HCT116 (cell line): ENCODE data around the gene ARHGAP12. TPM values are rescaled to one million over a fixed set of nuclear protein-coding genes. Genes with fewer than 3 reads are reported as not detected.

ENCODE experiments used
- ATAC-seq: fragments of 200-7000 bp; cut with Tn5 transposase; 2 replicates; pipeline ENCODE4 v1.9.1; 2020; ENCODE audit warnings: mild to moderate bottlenecking, moderate library complexity
- BruUV-seq: library from RNA; stranded (reverse); fragments of 400-500 nt; replicated peaks from 2 replicates; lab custom pipeline; 2021; lab: Mats Ljungman, UMichigan
- CTCF ChIA-PET: fragments of 300-600 bp; sonication (Branson Sonifier 250); formaldehyde crosslinking; loops from one replicate; lab custom pipeline; 2021; ENCODE audit warnings: antibody characterized with exemption; lab: Charles Lee
- POLR2A ChIA-PET: fragments of 300-600, 350-600 bp; sonication (Branson Sonifier 250); formaldehyde crosslinking; loops from one replicate; lab custom pipeline; 2021; ENCODE audit warnings: antibody characterized with exemption; lab: Charles Lee
- RAD21 ChIA-PET, 2 experiments: fragments of 300-600 bp; sonication (Branson Sonifier 250); formaldehyde crosslinking; loops; one replicate each; lab custom pipeline; 2023; ENCODE audit warnings: low total read pairs in 2 of 2; ENCODE audit not compliant: uncharacterized antibody in 2 of 2, unreplicated experiment in 2 of 2, low non-redundant PET in 1 of 2; lab: Charles Lee
- DNase-seq: peaks from one replicate; pipeline ENCODE4 v3.0.0-alpha.2; 2010; ENCODE audit warnings: low read depth, low spot score
- H2AFZ ChIP-seq: fragments of 200-600 bp; shearing (Covaris generic), sonication (generic); 2 replicates; pipeline ENCODE4 v1.6.1; 2017; ENCODE audit warnings: low read depth, mixed run types, mixed read lengths, antibody characterized with exemption, low read length; ENCODE audit not compliant: poor library complexity, severe bottlenecking
- H3K27ac ChIP-seq: 2 replicates; pipeline ENCODE4 v1.5.1; 2012; ENCODE audit warnings: low read depth, low read length
- H3K27me3 ChIP-seq: fragments of 200-600 bp; sonication (generic); 2 replicates; pipeline ENCODE4 v1.6.1; 2016; ENCODE audit warnings: mixed run types, low read length, mixed read lengths; ENCODE audit not compliant: insufficient read depth
- H3K36me3 ChIP-seq, 2 experiments: fragments of 200-500 bp in 1 of 2; fragments of 200-600 bp in 1 of 2; sonication (Bioruptor generic) in 1 of 2; sonication (generic) in 1 of 2; 2 replicates each; pipeline versions ENCODE4 v1.5.1 to v1.6.1; 2014 to 2016; ENCODE audit warnings: low read length in 2 of 2, inconsistent platforms in 1 of 2, mixed read lengths in 1 of 2, mixed run types in 1 of 2; ENCODE audit not compliant: insufficient read depth in 2 of 2, control insufficient read depth in 1 of 2
- H3K4me1 ChIP-seq, 2 experiments: fragments of 200-600 bp in 1 of 2; sonication (generic) in 1 of 2; 2 replicates each; pipeline versions ENCODE4 v1.5.1 to v1.6.1; 2012 to 2017; ENCODE audit warnings: low read length in 2 of 2, inconsistent platforms in 1 of 2, mild to moderate bottlenecking in 1 of 2, mixed read lengths in 1 of 2, mixed run types in 1 of 2, moderate library complexity in 1 of 2; ENCODE audit not compliant: insufficient read depth in 2 of 2, control insufficient read depth in 1 of 2
- H3K4me2 ChIP-seq: fragments of 200-600 bp; sonication (generic); 2 replicates; pipeline ENCODE4 v1.6.1; 2017; ENCODE audit warnings: mixed run types, low read length, mixed read lengths
- H3K4me3 ChIP-seq, 2 experiments: fragments of 200-600 bp in 1 of 2; sonication (generic) in 1 of 2; replicated peaks in 1 of 2; 2 replicates each; pipeline ENCODE4 v1.5.1; 2011 to 2016; ENCODE audit warnings: low read length in 2 of 2, control low read depth in 1 of 2, low read depth in 1 of 2, mild to moderate bottlenecking in 1 of 2, mixed read lengths in 1 of 2, mixed run types in 1 of 2
- H3K79me2 ChIP-seq: fragments of 200-600 bp; sonication (generic); 2 replicates; pipeline ENCODE4 v1.6.1; 2017; ENCODE audit warnings: mild to moderate bottlenecking, mixed run types, low read length, moderate library complexity, mixed read lengths; ENCODE audit not compliant: insufficient read depth
- H3K9ac ChIP-seq: fragments of 200-600 bp; sonication (generic); 2 replicates; pipeline ENCODE4 v1.6.1; 2016; ENCODE audit warnings: low read length, mixed read lengths
- H3K9me2 ChIP-seq: fragments of 200-600 bp; sonication (generic), shearing (Covaris generic); 2 replicates; pipeline ENCODE4 v1.6.1; 2017; ENCODE audit warnings: mixed run types, mild to moderate bottlenecking, moderate library complexity; ENCODE audit not compliant: insufficient read depth
- H3K9me3 ChIP-seq, 2 experiments: fragments of 200-500 bp in 1 of 2; fragments of 200-600 bp in 1 of 2; sonication (Bioruptor generic) in 1 of 2; sonication (generic) in 1 of 2; 2 replicates each; pipeline ENCODE4 v1.6.1; 2014 to 2017; ENCODE audit warnings: low read length in 2 of 2, mixed read lengths in 2 of 2, inconsistent platforms in 1 of 2, low read depth in 1 of 2, mild to moderate bottlenecking in 1 of 2, mixed run types in 1 of 2, moderate library complexity in 1 of 2; ENCODE audit not compliant: control insufficient read depth in 1 of 2, insufficient read depth in 1 of 2
- H4K20me1 ChIP-seq: fragments of 200-600 bp; sonication (generic), shearing (Covaris generic); 2 replicates; pipeline ENCODE4 v1.6.1; 2017; ENCODE audit warnings: mixed run types, mild to moderate bottlenecking, moderate library complexity; ENCODE audit not compliant: insufficient read depth
- EZH2 ChIP-seq: fragments of 200-600 bp; sonication (generic); IDR thresholded peaks from 2 replicates; pipeline ENCODE4 v1.6.1; 2017; ENCODE audit warnings: antibody characterized with exemption, mixed run types
- EZH2phosphoT487 ChIP-seq: fragments of 200-600 bp; IDR thresholded peaks from 2 replicates; pipeline ENCODE4 v1.6.1; 2018; ENCODE audit warnings: antibody characterized with exemption, borderline replicate concordance
- SIN3A ChIP-seq: IDR thresholded peaks from 2 replicates; pipeline ENCODE4 v1.6.1; 2012; ENCODE audit warnings: low read depth
- SRF ChIP-seq: IDR thresholded peaks from 2 replicates; pipeline ENCODE4 v1.6.1; 2012; ENCODE audit warnings: low read depth
- intact Hi-C: fragments of 100-400 bp; cut with micrococcal nuclease; formaldehyde crosslinking; loops from 2 replicates; pipeline ENCODE4 v1.10.0; 2022
- total RNA-seq: library from RNA; stranded (reverse); gene quantifications from one replicate; pipeline ENCODE4 v1.2.1, GENCODE V29; 2021; ENCODE audit not compliant: unreplicated experiment
- TF ChIP-seq, protein P1 (sequence below): IDR thresholded peaks from 2 replicates; pipeline ENCODE4 v1.6.1; 2012; ENCODE audit warnings: low read depth

ARHGAP12 gene
- total RNA-seq, 1 experiment from 2014 or later: 80.3 TPM

- TF ChIP-seq, protein P1, sequence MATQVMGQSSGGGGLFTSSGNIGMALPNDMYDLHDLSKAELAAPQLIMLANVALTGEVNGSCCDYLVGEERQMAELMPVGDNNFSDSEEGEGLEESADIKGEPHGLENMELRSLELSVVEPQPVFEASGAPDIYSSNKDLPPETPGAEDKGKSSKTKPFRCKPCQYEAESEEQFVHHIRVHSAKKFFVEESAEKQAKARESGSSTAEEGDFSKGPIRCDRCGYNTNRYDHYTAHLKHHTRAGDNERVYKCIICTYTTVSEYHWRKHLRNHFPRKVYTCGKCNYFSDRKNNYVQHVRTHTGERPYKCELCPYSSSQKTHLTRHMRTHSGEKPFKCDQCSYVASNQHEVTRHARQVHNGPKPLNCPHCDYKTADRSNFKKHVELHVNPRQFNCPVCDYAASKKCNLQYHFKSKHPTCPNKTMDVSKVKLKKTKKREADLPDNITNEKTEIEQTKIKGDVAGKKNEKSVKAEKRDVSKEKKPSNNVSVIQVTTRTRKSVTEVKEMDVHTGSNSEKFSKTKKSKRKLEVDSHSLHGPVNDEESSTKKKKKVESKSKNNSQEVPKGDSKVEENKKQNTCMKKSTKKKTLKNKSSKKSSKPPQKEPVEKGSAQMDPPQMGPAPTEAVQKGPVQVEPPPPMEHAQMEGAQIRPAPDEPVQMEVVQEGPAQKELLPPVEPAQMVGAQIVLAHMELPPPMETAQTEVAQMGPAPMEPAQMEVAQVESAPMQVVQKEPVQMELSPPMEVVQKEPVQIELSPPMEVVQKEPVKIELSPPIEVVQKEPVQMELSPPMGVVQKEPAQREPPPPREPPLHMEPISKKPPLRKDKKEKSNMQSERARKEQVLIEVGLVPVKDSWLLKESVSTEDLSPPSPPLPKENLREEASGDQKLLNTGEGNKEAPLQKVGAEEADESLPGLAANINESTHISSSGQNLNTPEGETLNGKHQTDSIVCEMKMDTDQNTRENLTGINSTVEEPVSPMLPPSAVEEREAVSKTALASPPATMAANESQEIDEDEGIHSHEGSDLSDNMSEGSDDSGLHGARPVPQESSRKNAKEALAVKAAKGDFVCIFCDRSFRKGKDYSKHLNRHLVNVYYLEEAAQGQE: no peak
- TF ChIP-seq SIN3A (no peak), EZH2phosphoT487 (no peak)
Observed at GRCh38 chr10:31936086-31936485, 7.5 kb upstream of the ARHGAP12 start (continued).

GRCh38 chr10:31935678-31936077 is 7.0 kb upstream of the ARHGAP12 start:
- Histone ChIP-seq H3K9me3 (no peaks in the 10 kb centered on the region), H3K4me1 (peaks cover 89 to 97% of the 10 kb centered on the region in 2 experiments), H3K9ac (peak overlapping the region; percentile 53), H3K4me3 (0 out of 4 replicates have a peak overlapping the region, but pooled peaks of 1 of the 2 experiments have one; percentile 6), H3K36me3 (no peaks in the 10 kb centered on the region)
- BruUV-seq: no TSS peak
- TF ChIP-seq SRF (no peak), EZH2 (no peak)
- TF ChIP-seq, protein P1: no peak
- TF ChIP-seq, all 23 proteins: peak for 0
- no peak for DNase-seq
- Histone ChIP-seq H3K9me2 (no peaks in the 10 kb centered on the region), H2AFZ (no peak overlapping the region), H3K4me2 (peak overlapping the region; percentile 55), H3K79me2 (peaks cover 41% of the 10 kb centered on the region), H3K27ac (peak overlapping the region; percentile 95), H4K20me1 (no peaks in the 10 kb centered on the region), H3K27me3 (no peaks in the 10 kb centered on the region)
- POLR2A ChIA-PET: interaction anchor here (0.7 to 1.9 kb wide), 4 partner anchors 9 to 70 kb away, joined by 4 to 5 read pairs (median 4); no protein-coding TSS in a partner anchor
- RAD21 ChIA-PET: interaction anchor here in 1 of 2 experiments (0.6 kb wide), 1 partner anchor 99 kb away, joined by 3 read pairs; no protein-coding TSS in a partner anchor
- no peak; the same call in 1 of the 2 replicates for ATAC-seq
- intact Hi-C loops: no loop called here
- CTCF ChIA-PET: interaction anchor here (0.7 to 1.1 kb wide), 2 partner anchors 74 to 1665 kb away, joined by 3 to 4 read pairs; no protein-coding TSS in a partner anchor
